ENCODE measurements around the gene COL26A1. TPM values are rescaled to one million over a fixed set of nuclear protein-coding genes. Genes with fewer than 3 reads are reported as not detected.

Gene COL26A1
- total and polyA plus RNA-seq, 2 of the 4 experiments (the other 2 are of a cell fraction), result not detected

DNA sequence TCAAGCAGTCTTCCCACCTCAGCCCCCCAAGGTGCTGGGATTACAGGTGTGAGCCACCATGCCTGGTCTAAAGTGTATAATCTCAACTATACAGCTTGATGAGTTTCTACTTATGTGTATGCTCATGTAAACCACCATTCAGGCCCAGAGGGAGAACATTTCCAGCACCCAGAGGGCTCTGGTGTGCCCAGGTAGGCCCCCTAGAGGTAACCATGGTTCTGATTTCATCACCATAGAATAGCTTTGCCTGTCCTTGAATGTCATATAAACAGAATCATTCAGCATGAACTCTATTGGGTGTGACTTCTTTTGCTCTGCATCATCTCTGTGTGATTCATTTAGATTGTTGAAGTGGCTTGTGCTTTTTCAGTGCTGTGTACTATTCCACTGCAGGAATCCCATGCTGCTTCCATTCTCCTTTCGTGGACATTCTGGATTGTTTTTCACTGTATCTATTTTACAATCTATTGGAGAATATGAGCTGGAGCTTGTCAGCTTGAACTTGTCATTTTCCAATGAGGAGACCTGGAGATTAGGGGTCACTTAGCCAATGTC, 35.2 kb downstream of the COL26A1 start:
- WGBS, 2 experiments (ENCODE audit: extremely low coverage in 2 of 2, insufficient read length in 1 of 2), result no CpG with 5 or more reads among the region's 1 CpG
- dilution Hi-C loops (cut with HindIII; ENCODE audit: low sequenced_read_pairs, unreplicated experiment), result no loop called here

More for the DNA sequence above, 35.2 kb downstream of the COL26A1 start:
- Histone ChIP-seq H3K4ac (ENCODE audit: low read depth, low read length) (no peak overlapping the region), H3K27me3 (ENCODE audit: control insufficient read depth, insufficient read depth, low read length) (peaks cover 48% of the 10 kb centered on the region), H2AK9ac (replicated peaks; ENCODE audit: low read depth, low read length, poor library complexity) (no peak overlapping the region), H3K56ac (ENCODE audit: extremely low read depth, insufficient read depth, low read length) (no peak overlapping the region), H3K4me2 (ENCODE audit: low read depth, low read length) (no peak overlapping the region), H3K9me3 (ENCODE audit: control insufficient read depth, insufficient read depth, low read length) (no peaks in the 10 kb centered on the region), H3K9ac (ENCODE audit: low read depth, low read length) (no peak overlapping the region), H2BK20ac (ENCODE audit: low read depth, low read length) (no peak overlapping the region), H3K18ac (ENCODE audit: low read depth, low read length) (no peak overlapping the region), H2BK120ac (ENCODE audit: low read depth, low read length) (no peak overlapping the region), H3K79me1 (ENCODE audit: low read depth in 1 of 2, low read length in 2 of 2) (no peaks in the 10 kb centered on the region), H3K23ac (ENCODE audit: low read depth, low read length) (no peak overlapping the region), H4K91ac (ENCODE audit: insufficient read depth, low read depth, low read length) (no peak overlapping the region), H2BK15ac (ENCODE audit: low read depth, low read length) (no peak overlapping the region), H2BK5ac (ENCODE audit: low read depth, low read length, poor library complexity, severe bottlenecking) (no peak overlapping the region), H3K14ac (replicated peaks; ENCODE audit: low read depth, low read length) (no peak overlapping the region), H3K9me1 (ENCODE audit: insufficient read depth, low read length) (0 out of 2 replicates have a peak, but pooled peaks cover 5% of the 10 kb centered on the region), H4K8ac (ENCODE audit: low read depth in 2 of 2, low read length in 2 of 2) (no peak overlapping the region), H4K5ac (ENCODE audit: low read depth, low read length) (no peak overlapping the region), H3K4me3 (ENCODE audit: insufficient read depth, low read depth, low read length) (no peak overlapping the region), H3K36me3 (ENCODE audit: control insufficient read depth, insufficient read depth, low read length) (no peaks in the 10 kb centered on the region), H3K27ac (ENCODE audit: insufficient read depth, low read length) (no peak overlapping the region), H2AK5ac (ENCODE audit: low read depth, low read length) (no peak overlapping the region), H3K4me1 (ENCODE audit: control insufficient read depth, insufficient read depth, low read length) (peaks cover 2% of the 10 kb centered on the region; the same call in 1 of the 2 replicates), H4K20me1 (ENCODE audit: insufficient read depth, low read length) (no peaks in the 10 kb centered on the region), H2AFZ (replicated peaks; ENCODE audit: low read length, poor library complexity) (no peak overlapping the region)
- BruUV-seq (replicated peaks), result no TSS peak
- ChIA-PET POLR2A (ENCODE audit: unreplicated experiment) (no interaction called here), CTCF (interaction anchor here (0.5 to 0.6 kb wide), 2 partner anchors 19 to 1004 kb away, joined by 3 to 6 read pairs; no protein-coding TSS in a partner anchor)
- DNase-seq (no peak), ATAC-seq (ENCODE audit: low read depth) (no peak)
- in situ Hi-C loops (cut with MboI; ENCODE audit: low sequenced_read_pairs) (no loop called here), intact Hi-C loops (cut with micrococcal nuclease) (no loop called here)
- no peak for TF ChIP-seq CHD1 (IDR thresholded peaks at IDR 0.05; ENCODE audit: low read depth, low read length)
- TF ChIP-seq, protein P1, sequence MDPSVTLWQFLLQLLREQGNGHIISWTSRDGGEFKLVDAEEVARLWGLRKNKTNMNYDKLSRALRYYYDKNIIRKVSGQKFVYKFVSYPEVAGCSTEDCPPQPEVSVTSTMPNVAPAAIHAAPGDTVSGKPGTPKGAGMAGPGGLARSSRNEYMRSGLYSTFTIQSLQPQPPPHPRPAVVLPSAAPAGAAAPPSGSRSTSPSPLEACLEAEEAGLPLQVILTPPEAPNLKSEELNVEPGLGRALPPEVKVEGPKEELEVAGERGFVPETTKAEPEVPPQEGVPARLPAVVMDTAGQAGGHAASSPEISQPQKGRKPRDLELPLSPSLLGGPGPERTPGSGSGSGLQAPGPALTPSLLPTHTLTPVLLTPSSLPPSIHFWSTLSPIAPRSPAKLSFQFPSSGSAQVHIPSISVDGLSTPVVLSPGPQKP (IDR thresholded peaks at IDR 0.05; ENCODE audit: borderline replicate concordance, low read depth, low read length), result no peak
- no peak for TF ChIP-seq RFX5 (IDR thresholded peaks at IDR 0.05; ENCODE audit: low read depth, low read length)
- no peak for TF ChIP-seq POLR2A (IDR thresholded peaks at IDR 0.05; ENCODE audit: low read depth, low read length)
- no peak for TF ChIP-seq RCOR1 (IDR thresholded peaks at IDR 0.05; ENCODE audit: insufficient replicate concordance, low read length)
- no peak for TF ChIP-seq CEBPB (IDR thresholded peaks at IDR 0.05; ENCODE audit: low read depth, low read length)
